ENCODE data around the gene MAP2.

GRCh38 chr2:209376686-209377085 is 47.2 kb upstream of the MAP2 start:
- TF ChIP-seq CTCF (IDR thresholded peaks at IDR 0.05) (no peak), SMAD3 (CRISPR knock-in tag; IDR thresholded peaks at IDR 0.05; ENCODE audit: borderline replicate concordance) (no peak), ELF4 (CRISPR knock-in tag; IDR thresholded peaks at IDR 0.05; ENCODE audit: low read depth) (no peak), ATF3 (CRISPR knock-in tag; conservative IDR thresholded peaks at IDR 0.05) (no peak), NR2C2 (CRISPR knock-in tag; IDR thresholded peaks at IDR 0.05) (no peak), EMX1 (CRISPR knock-in tag; IDR thresholded peaks at IDR 0.05) (no peak), GTF2I (CRISPR knock-in tag; conservative IDR thresholded peaks at IDR 0.05) (no peak), JUN (CRISPR knock-in tag; IDR thresholded peaks at IDR 0.05) (no peak), MAX (CRISPR knock-in tag; IDR thresholded peaks at IDR 0.05) (no peak), ARID4B (CRISPR knock-in tag; IDR thresholded peaks at IDR 0.05; ENCODE audit: borderline replicate concordance) (no peak), TCF7 (CRISPR knock-in tag; IDR thresholded peaks at IDR 0.05; ENCODE audit: low read depth) (no peak), ZSCAN18 (CRISPR knock-in tag; IDR thresholded peaks at IDR 0.05) (no peak)
